AG08396 (cell line): Measurements from ENCODE around the gene CEP112.
A peak's percentile ranks its signal among the peaks of the same experiment; 100 is the strongest.

Experiments used
- DNase-seq: peaks from one replicate; pipeline ENCODE4 v3.0.0; 2012; ENCODE audit warnings: low spot score, mixed read lengths

Gene CEP112

GRCh38 chr17:66191593-66192377 is at the start of gene CEP112:
Gene CEP112, minus strand, starts transcription at chr17:66192133.
- DNase-seq, result peak; percentile 94

- peak; percentile 14 for DNase-seq
These were observed 48.7 kb upstream of the CEP112 start for GRCh38 chr17:66240630-66241029.

- DNase-seq, result no peak
These were observed 48.1 kb upstream of the CEP112 start for GRCh38 chr17:66240013-66240412.

GRCh38 chr17:66235377-66235994 is 43.6 kb upstream of the CEP112 start:
- no peak for DNase-seq

GRCh38 chr17:66234611-66235010 is 42.7 kb upstream of the CEP112 start:
- no peak for DNase-seq

- no peak for DNase-seq
These were observed 41.3 kb upstream of the CEP112 start for GRCh38 chr17:66233023-66233753.

GRCh38 chr17:66230922-66231591 is 39.1 kb upstream of the CEP112 start:
- no peak for DNase-seq

GRCh38 chr17:66229783-66230538 is 38.0 kb upstream of the CEP112 start:
- no peak for DNase-seq

GRCh38 chr17:66228887-66229782 is 37.2 kb upstream of the CEP112 start, which contains the start of gene APOH:
Gene APOH, minus strand, starts transcription at chr17:66229415. Its CDS starts 36 bp downstream, at chr17:66229379.
- no peak for DNase-seq

- no peak for DNase-seq
These were observed 35.5 kb upstream of the CEP112 start for GRCh38 chr17:66227212-66228045.

- no peak for DNase-seq
These were observed 30.9 kb upstream of the CEP112 start for GRCh38 chr17:66222798-66223350.

- no peak for DNase-seq
These were observed 30.0 kb upstream of the CEP112 start for GRCh38 chr17:66221755-66222530.

GRCh38 chr17:66221343-66221742 is 29.4 kb upstream of the CEP112 start:
- no peak for DNase-seq

GRCh38 chr17:66220079-66220835 is 28.3 kb upstream of the CEP112 start:
- no peak for DNase-seq

GRCh38 chr17:66215529-66215911 is 23.6 kb upstream of the CEP112 start:
- no peak for DNase-seq

- no peak for DNase-seq
These were observed 23.1 kb upstream of the CEP112 start for GRCh38 chr17:66214884-66215528.
